Right lobe of liver (tissue), 6 donors: Measurements from ENCODE around the gene TSFM. TPM values are rescaled to one million over a fixed set of nuclear protein-coding genes. Genes with fewer than 3 reads are reported as not detected.

Source experiments
- ATAC-seq, 4 donors: fragments of 200-7000 bp; cut with Tn5 transposase; one replicate each; pipeline ENCODE4 v1.9.1; 2020; ENCODE audit warnings: mild to moderate bottlenecking in 4 of 4, moderate library complexity in 4 of 4
- DNase-seq, 3 donors: peaks; one replicate each; pipeline ENCODE4 v3.0.0-alpha.2; 2020
- H3K27ac ChIP-seq, 3 donors: fragments of 200-600 bp; one replicate each; pipeline ENCODE4 v1.8.0; 2022
- H3K27me3 ChIP-seq, 2 donors: fragments of 200-600 bp; one replicate each; pipeline ENCODE4 v1.8.0; 2022
- H3K36me3 ChIP-seq, 4 donors: fragments of 200-600 bp; sonication (generic) in 1 of 4; one replicate each; pipeline versions ENCODE4 v1.5.1 to v1.8.0; 2017 to 2022; ENCODE audit warnings: control low read depth in 1 of 4
- H3K4me1 ChIP-seq, 4 donors: fragments of 200-600 bp; sonication (generic) in 1 of 4; one replicate each; pipeline versions ENCODE4 v1.5.1 to v1.8.0; 2017 to 2022; ENCODE audit warnings: control low read depth in 1 of 4
- H3K4me3 ChIP-seq, 3 donors: fragments of 200-600 bp; one replicate each; pipeline ENCODE4 v1.8.0; 2022
- H3K9me3 ChIP-seq, 4 donors: fragments of 200-600 bp; sonication (generic) in 1 of 4; one replicate each; pipeline versions ENCODE4 v1.5.1 to v1.8.0; 2017 to 2022; ENCODE audit warnings: control low read depth in 1 of 4
- CTCF ChIP-seq, 4 donors: fragments of 200-600 bp in 3 of 4; fragments of 450-650 bp in 1 of 4; IDR thresholded peaks; one replicate each; pipeline versions ENCODE4 v1.5.1 to v1.8.0; 2016 to 2022; ENCODE audit warnings: antibody characterized with exemption in 4 of 4, mild to moderate bottlenecking in 2 of 4
- POLR2A ChIP-seq: fragments of 450-650 bp; IDR thresholded peaks from one replicate; pipeline ENCODE4 v1.6.1; 2017; ENCODE audit warnings: antibody characterized with exemption, mild to moderate bottlenecking
- WGBS: methylation state at CpG from one replicate; pipeline ENCODE4 v1.1.6; 2018; ENCODE audit warnings: low coverage, low lambda C conversion rate; ENCODE audit not compliant: insufficient coverage; ENCODE audit errors: missing lambda C conversion rate; 5-methylcytosine and 5-hydroxymethylcytosine counted together
- intact Hi-C, 2 donors: fragments of 100-400 bp; cut with DNase I; formaldehyde crosslinking; loops; one replicate each; pipeline versions ENCODE4 v1.11.2 to v1.14.1; 2022
- total RNA-seq, 6 experiments: library from RNA; depleted of rRNA in 2 of 6; stranded (reverse); fragments of >200 nt in 2 of 6; fragmentation: NEBNext Ultra II Directional in 3 of 6; extraction: Animal tissue kit (Norgen Biotek cat#: 25700) in 3 of 6; gene quantifications; one replicate each; pipeline versions ENCODE4 v1.1.0 to v1.2.4, GENCODE V29; 2016 to 2023
- donor health status: DM: no; HTN: yes; CAD: no.
- donor health status: DM: no; HTN: no; CAD: no.
- donor health status: DM: no; HTN: no; CAD: no.
- donor health status: DM: no; HTN: yes; CAD: no.
- donor health status: DM: no; HTN: yes; CAD: no.

Gene TSFM
- total RNA-seq, 6 experiments from 2014 or later = 25.6 to 40.2 (median 30.9) TPM

- Histone ChIP-seq H3K4me3 (no peak overlapping the region), H3K36me3 (no peaks in the 10 kb centered on the region), H3K27ac (no peak overlapping the region), H3K27me3 (peaks cover 0 to 26% of the 10 kb centered on the region in 2 donors), H3K9me3 (no peaks in the 10 kb centered on the region), H3K4me1 (peaks cover 0 to 18% (median 6%) of the 10 kb centered on the region in 4 donors)
- intact Hi-C loops = no loop called here
- WGBS = 32% methylated on average over 20 of the region's 49 CpGs
- peak; percentile 37 to 51 (median 42) for ATAC-seq
- TF ChIP-seq POLR2A = no peak
- peak in 2 of 4 donors; percentile 11 to 21 for TF ChIP-seq CTCF (IDR thresholded peaks at IDR 0.05)
- peak in 1 of 3 donors; percentile 53 for DNase-seq
Observed at GRCh38 chr12:57735952-57736740, 46.4 kb upstream of the TSFM start.

DNA sequence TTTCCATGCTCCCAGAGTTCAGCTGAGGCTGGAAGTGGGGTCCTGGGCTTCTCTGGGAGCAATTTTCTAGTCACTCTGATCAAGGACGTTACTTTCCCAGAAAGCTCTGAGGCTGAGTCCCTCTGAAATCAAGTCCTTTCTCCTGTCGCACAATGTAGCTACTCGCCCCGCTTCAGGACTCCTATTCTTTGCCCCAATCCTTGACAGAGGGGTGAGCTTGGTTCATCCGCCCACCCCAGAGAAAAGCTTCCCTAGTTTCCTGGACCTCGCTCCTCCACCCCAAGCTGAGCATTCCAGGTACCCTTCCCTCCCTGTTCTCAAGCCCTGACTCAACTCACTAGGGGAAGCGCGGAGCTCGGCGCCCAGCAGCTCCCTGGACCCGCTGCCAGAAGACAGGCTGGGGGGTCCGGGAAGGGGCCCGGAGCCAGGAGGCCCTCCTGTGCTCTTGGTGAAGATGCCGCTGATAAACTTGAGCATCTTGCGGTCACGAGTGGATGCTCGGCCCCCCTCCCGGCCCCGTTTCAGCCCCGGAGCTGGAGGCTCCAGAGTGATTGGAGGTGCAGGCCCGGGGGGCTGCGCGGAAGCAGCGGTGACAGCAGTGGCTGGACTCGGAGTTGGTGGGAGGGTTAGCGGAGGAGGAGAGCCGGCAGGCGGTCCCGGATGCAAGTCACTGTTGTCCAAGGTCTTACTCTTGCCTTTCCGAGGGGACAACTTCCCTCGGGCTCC is 45.7 kb upstream of the TSFM start:
- H3K27ac ChIP-seq = no peak overlapping the region
- ATAC-seq = no peak

GRCh38 chr12:57737467-57738460 is 44.8 kb upstream of the TSFM start:
- DNase-seq = peak in 1 of 3 donors; percentile 57
- peak in 1 of 4 donors; percentile 10 for ATAC-seq
- peak in 2 of 4 donors; percentile 17 to 31 for TF ChIP-seq CTCF (IDR thresholded peaks at IDR 0.05)
- no peak for TF ChIP-seq POLR2A
- Histone ChIP-seq H3K27me3 (peaks cover 0 to 26% of the 10 kb centered on the region in 2 donors), H3K4me1 (peaks cover 0 to 18% (median 6%) of the 10 kb centered on the region in 4 donors), H3K9me3 (no peaks in the 10 kb centered on the region), H3K36me3 (no peaks in the 10 kb centered on the region), H3K27ac (no peak overlapping the region), H3K4me3 (peak overlapping the region; percentile 5 to 21 (median 14))
- 42% methylated on average over 6 of the region's 110 CpGs for WGBS
- intact Hi-C loops = no loop called here

More for the DNA sequence above, 45.7 kb upstream of the TSFM start:
- H3K9me3 ChIP-seq = no peaks in the 10 kb centered on the region
- 39% methylated on average over 5 of the region's 31 CpGs for WGBS
- peaks cover 0 to 18% (median 6%) of the 10 kb centered on the region in 4 donors for H3K4me1 ChIP-seq
- H3K27me3 ChIP-seq = peaks cover 0 to 26% of the 10 kb centered on the region in 2 donors
- peak in 1 of 3 donors; percentile 52 for DNase-seq
- TF ChIP-seq POLR2A = no peak
- no peak for TF ChIP-seq CTCF (IDR thresholded peaks at IDR 0.05)
- no peaks in the 10 kb centered on the region for H3K36me3 ChIP-seq
- peak overlapping the region in 1 of 3 donors; percentile 14 for H3K4me3 ChIP-seq
- intact Hi-C loops = no loop called here

GRCh38 chr12:57738661-57739237 is 43.8 kb upstream of the TSFM start, which contains the start of gene AGAP2:
Gene AGAP2, minus strand, starts transcription at chr12:57738742. Its CDS starts 496 bp downstream, at chr12:57738246.
- H3K4me1 ChIP-seq = peaks cover 0 to 18% (median 6%) of the 10 kb centered on the region in 4 donors
- H3K4me3 ChIP-seq = peak within 1 kb of the TSS; percentile 5 to 21 (median 14)
- H3K9me3 ChIP-seq = no peaks in the 10 kb centered on the region
- ATAC-seq (no peak), DNase-seq (peak in 1 of 3 donors; percentile 52)
- no peak within 1 kb of the TSS for H3K27ac ChIP-seq
- no peaks in the 10 kb centered on the region for H3K36me3 ChIP-seq
- peaks cover 0 to 26% of the 10 kb centered on the region in 2 donors for H3K27me3 ChIP-seq
- 15% methylated on average over 31 of the region's 36 CpGs for WGBS
- intact Hi-C loops = no loop called here
- no peak for TF ChIP-seq CTCF (IDR thresholded peaks at IDR 0.05)
